SK-N-SH (cell line): ENCODE measurements around the gene SLC5A4. TPM values are rescaled to one million over a fixed set of nuclear protein-coding genes. Genes with fewer than 3 reads are reported as not detected.
A peak's percentile ranks its signal among the peaks of the same experiment; 100 is the strongest.

Experiments used
- CTCF ChIA-PET: fragments of 300-600, 350-600 bp; formaldehyde crosslinking; extraction: SDS; loops from one replicate; lab custom pipeline; 2021; lab: Yijun Ruan, JAX
- POLR2A ChIA-PET: fragments of 350-600 bp; sonication (Branson Sonifier 250); formaldehyde crosslinking; extraction: SDS; loops from one replicate; lab custom pipeline; 2020; ENCODE audit warnings: antibody characterized with exemption, inconsistent platforms; lab: Yijun Ruan, JAX
- DNase-seq: peaks from one replicate; pipeline ENCODE4 v3.0.0; 2012
- H2AFZ ChIP-seq: fragments of 200-600 bp; sonication (generic); 2 replicates; pipeline ENCODE4 v1.8.1; 2016; ENCODE audit warnings: antibody characterized with exemption, mild to moderate bottlenecking, low read depth
- H3F3A ChIP-seq: fragments of 200-600 bp; sonication (generic); replicated peaks from 2 replicates; pipeline ENCODE3; 2016; ENCODE audit warnings: antibody characterized with exemption, mild to moderate bottlenecking; ENCODE audit not compliant: insufficient read depth
- H3K27ac ChIP-seq, 2 experiments: fragments of 200-500 bp in 1 of 2; fragments of 200-600 bp in 1 of 2; sonication (Bioruptor generic) in 1 of 2; sonication (generic), shearing (Covaris generic) in 1 of 2; 2 replicates each; pipeline versions ENCODE4 v1.5.1 to v1.6.1; 2014 to 2016; ENCODE audit warnings: low read depth in 2 of 2, inconsistent platforms in 1 of 2, low read length in 1 of 2, mild to moderate bottlenecking in 1 of 2, mixed read lengths in 1 of 2
- H3K27me3 ChIP-seq: fragments of 200-600 bp; sonication (generic), shearing (Covaris generic); 2 replicates; pipeline ENCODE4 v1.6.1; 2016; ENCODE audit warnings: mixed run types; ENCODE audit not compliant: insufficient read depth
- H3K36me3 ChIP-seq, 2 experiments: fragments of 200-500 bp in 1 of 2; fragments of 200-600 bp in 1 of 2; sonication (Bioruptor generic) in 1 of 2; sonication (generic) in 1 of 2; replicated peaks in 1 of 2; 2 replicates each; pipeline versions ENCODE3 to v1.5.1; 2014 to 2016; ENCODE audit warnings: low read length in 1 of 2, mild to moderate bottlenecking in 1 of 2; ENCODE audit not compliant: insufficient read depth in 2 of 2, control insufficient read depth in 1 of 2
- H3K4me1 ChIP-seq, 2 experiments: fragments of 200-500 bp in 1 of 2; fragments of 200-600 bp in 1 of 2; sonication (Bioruptor generic) in 1 of 2; sonication (generic), shearing (Covaris generic) in 1 of 2; 2 replicates each; pipeline versions ENCODE4 v1.5.1 to v1.6.1; 2014 to 2016; ENCODE audit warnings: low read depth in 1 of 2, low read length in 1 of 2, mixed run types in 1 of 2; ENCODE audit not compliant: insufficient read depth in 2 of 2, control insufficient read depth in 1 of 2
- H3K4me2 ChIP-seq: fragments of 200-600 bp; sonication (generic), shearing (Covaris generic); 2 replicates; pipeline ENCODE4 v1.6.1; 2017; ENCODE audit warnings: mixed run types
- H3K4me3 ChIP-seq, 2 experiments: fragments of 200-500 bp in 1 of 2; fragments of 200-600 bp in 1 of 2; sonication (Bioruptor generic) in 1 of 2; sonication (generic), shearing (Covaris generic) in 1 of 2; 2 replicates each; pipeline versions ENCODE4 v1.5.1 to v1.8.1; 2014 to 2016; ENCODE audit warnings: low read depth in 2 of 2, inconsistent platforms in 1 of 2, low read length in 1 of 2, mild to moderate bottlenecking in 1 of 2, mixed read lengths in 1 of 2, moderate library complexity in 1 of 2
- H3K79me2 ChIP-seq: fragments of 200-600 bp; sonication (generic); 2 replicates; pipeline ENCODE4 v1.8.1; 2017; ENCODE audit warnings: mild to moderate bottlenecking; ENCODE audit not compliant: insufficient read depth
- H3K9ac ChIP-seq: fragments of 200-600 bp; sonication (generic); 2 replicates; pipeline ENCODE4 v1.6.1; 2017; ENCODE audit warnings: mixed run types
- H3K9me2 ChIP-seq: fragments of 200-600 bp; sonication (generic); 2 replicates; pipeline ENCODE4 v1.6.1; 2017; ENCODE audit warnings: mixed run types
- H3K9me3 ChIP-seq: fragments of 200-600 bp; sonication (generic); 2 replicates; pipeline ENCODE4 v1.6.1; 2017; ENCODE audit warnings: mixed run types, mild to moderate bottlenecking, moderate library complexity
- H4K20me1 ChIP-seq: fragments of 200-600 bp; sonication (generic); 2 replicates; pipeline ENCODE4 v1.6.1; 2017; ENCODE audit warnings: mild to moderate bottlenecking, mixed run types; ENCODE audit not compliant: insufficient read depth
- EZH2phosphoT487 ChIP-seq: fragments of 200-600 bp; sonication (generic); IDR thresholded peaks from 2 replicates; pipeline ENCODE4 v1.6.1; 2017; ENCODE audit warnings: low read depth, mixed run types, mild to moderate bottlenecking, antibody characterized with exemption, moderate library complexity, borderline replicate concordance
- FOSL2 ChIP-seq: IDR thresholded peaks from 2 replicates; pipeline ENCODE4 v1.4.0; 2012; ENCODE audit warnings: low read depth, mild to moderate bottlenecking, moderate library complexity, borderline replicate concordance
- GABPA ChIP-seq: IDR thresholded peaks from 2 replicates; pipeline ENCODE4 v1.4.0; 2012; ENCODE audit warnings: low read depth, mild to moderate bottlenecking
- JUND ChIP-seq: IDR thresholded peaks from 2 replicates; pipeline ENCODE4 v1.4.0; 2012
- MEF2A ChIP-seq: IDR thresholded peaks from 2 replicates; pipeline ENCODE4 v1.4.0; 2012; ENCODE audit warnings: low read depth, borderline replicate concordance
- MXI1 ChIP-seq: IDR thresholded peaks from 2 replicates; pipeline ENCODE4 v1.6.1; 2012; ENCODE audit warnings: mild to moderate bottlenecking, low read depth, low read length, improper control_type of control experiment
- NFIC ChIP-seq: IDR thresholded peaks from 2 replicates; pipeline ENCODE4 v1.4.0; 2012; ENCODE audit warnings: borderline replicate concordance
- NRF1 ChIP-seq: IDR thresholded peaks from 2 replicates; pipeline ENCODE4 v1.6.1; 2012; ENCODE audit warnings: low read depth, mild to moderate bottlenecking, low read length
- RFX5 ChIP-seq: IDR thresholded peaks from 2 replicates; pipeline ENCODE4 v1.6.1; 2012; ENCODE audit warnings: mild to moderate bottlenecking, improper control_type of control experiment, low read length
- RXRA ChIP-seq: IDR thresholded peaks from 2 replicates; pipeline ENCODE4 v1.4.0; 2012; ENCODE audit warnings: low read depth, mild to moderate bottlenecking, borderline replicate concordance
- TCF12 ChIP-seq: IDR thresholded peaks from 2 replicates; pipeline ENCODE4 v1.4.0; 2012
- TEAD4 ChIP-seq: IDR thresholded peaks from 2 replicates; pipeline ENCODE4 v1.4.0; 2012; ENCODE audit warnings: mild to moderate bottlenecking, borderline replicate concordance; ENCODE audit not compliant: insufficient read depth
- YY1 ChIP-seq: IDR thresholded peaks from 2 replicates; pipeline ENCODE4 v1.4.0; 2012; ENCODE audit warnings: low read depth, mild to moderate bottlenecking
- WGBS: methylation state at CpG from one replicate; pipeline ENCODE4 v1.1.6; 2017; ENCODE audit warnings: low lambda C conversion rate; 5-methylcytosine and 5-hydroxymethylcytosine counted together
- polyA plus RNA-seq, 3 experiments: library from polyadenylated mRNA; depleted of rRNA; stranded (reverse); fragments of >200 nt; gene quantifications; 2 replicates each; pipeline ENCODE4 v1.2.3, GENCODE V29; 2012
- TF ChIP-seq, protein P1 (sequence below): IDR thresholded peaks from 2 replicates; pipeline ENCODE4 v1.6.1; 2012; ENCODE audit warnings: mild to moderate bottlenecking, low read depth, low read length, moderate library complexity
- TF ChIP-seq, protein P2 (sequence below): IDR thresholded peaks from 2 replicates; pipeline ENCODE4; 2012
- TF ChIP-seq, protein P3 (sequence below): IDR thresholded peaks from 2 replicates; pipeline ENCODE4 v1.4.0; 2012; ENCODE audit warnings: low read depth, borderline replicate concordance
- TF ChIP-seq, protein P4 (sequence below): fragments of 150-350 bp; IDR thresholded peaks from 2 replicates; pipeline ENCODE4 v1.6.1; 2016; ENCODE audit warnings: mild to moderate bottlenecking, low read depth, low read length

Gene SLC5A4
- polyA plus RNA-seq, 1 of the 3 experiments (the other 2 are of a cell fraction): 0.15 TPM

DNA sequence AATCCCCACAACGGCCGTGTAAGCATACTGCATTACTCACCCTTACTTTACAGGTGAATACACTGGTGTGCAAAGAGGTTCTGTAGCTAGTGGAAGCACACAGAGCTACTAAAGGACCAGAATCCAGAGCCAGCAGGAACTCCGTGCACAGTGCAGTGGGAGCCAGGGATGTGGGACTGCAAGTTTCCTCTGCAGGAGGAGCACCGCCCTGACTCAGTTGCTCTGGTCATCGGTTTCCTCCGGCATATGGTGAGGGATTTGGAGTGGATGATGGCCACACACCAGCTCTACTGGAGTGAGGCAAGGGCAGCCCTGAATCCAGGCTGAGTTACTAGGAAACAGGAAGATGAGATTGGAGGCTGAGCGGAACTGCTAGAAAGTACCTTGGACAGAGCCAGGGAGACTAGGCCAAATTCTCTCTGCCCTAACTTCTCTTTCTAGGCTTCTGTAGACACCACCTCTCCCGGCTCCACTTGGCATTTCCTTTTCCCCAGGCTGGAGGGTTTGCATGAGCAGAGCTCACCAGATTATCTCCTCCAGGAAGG lies 77.9 kb downstream of the SLC5A4 start:
- Histone ChIP-seq H2AFZ (no peak overlapping the region), H3F3A (no peaks in the 10 kb centered on the region), H3K27me3 (peaks cover 12% of the 10 kb centered on the region; the same call in 1 of the 2 replicates)
- 62% methylated on average over 5 of the region's 8 CpGs for WGBS
- TF ChIP-seq FOSL2 (no peak), GABPA (no peak), JUND (no peak), NFIC (no peak), TEAD4 (no peak), YY1 (no peak), RFX5 (no peak)
- TF ChIP-seq, protein P1, sequence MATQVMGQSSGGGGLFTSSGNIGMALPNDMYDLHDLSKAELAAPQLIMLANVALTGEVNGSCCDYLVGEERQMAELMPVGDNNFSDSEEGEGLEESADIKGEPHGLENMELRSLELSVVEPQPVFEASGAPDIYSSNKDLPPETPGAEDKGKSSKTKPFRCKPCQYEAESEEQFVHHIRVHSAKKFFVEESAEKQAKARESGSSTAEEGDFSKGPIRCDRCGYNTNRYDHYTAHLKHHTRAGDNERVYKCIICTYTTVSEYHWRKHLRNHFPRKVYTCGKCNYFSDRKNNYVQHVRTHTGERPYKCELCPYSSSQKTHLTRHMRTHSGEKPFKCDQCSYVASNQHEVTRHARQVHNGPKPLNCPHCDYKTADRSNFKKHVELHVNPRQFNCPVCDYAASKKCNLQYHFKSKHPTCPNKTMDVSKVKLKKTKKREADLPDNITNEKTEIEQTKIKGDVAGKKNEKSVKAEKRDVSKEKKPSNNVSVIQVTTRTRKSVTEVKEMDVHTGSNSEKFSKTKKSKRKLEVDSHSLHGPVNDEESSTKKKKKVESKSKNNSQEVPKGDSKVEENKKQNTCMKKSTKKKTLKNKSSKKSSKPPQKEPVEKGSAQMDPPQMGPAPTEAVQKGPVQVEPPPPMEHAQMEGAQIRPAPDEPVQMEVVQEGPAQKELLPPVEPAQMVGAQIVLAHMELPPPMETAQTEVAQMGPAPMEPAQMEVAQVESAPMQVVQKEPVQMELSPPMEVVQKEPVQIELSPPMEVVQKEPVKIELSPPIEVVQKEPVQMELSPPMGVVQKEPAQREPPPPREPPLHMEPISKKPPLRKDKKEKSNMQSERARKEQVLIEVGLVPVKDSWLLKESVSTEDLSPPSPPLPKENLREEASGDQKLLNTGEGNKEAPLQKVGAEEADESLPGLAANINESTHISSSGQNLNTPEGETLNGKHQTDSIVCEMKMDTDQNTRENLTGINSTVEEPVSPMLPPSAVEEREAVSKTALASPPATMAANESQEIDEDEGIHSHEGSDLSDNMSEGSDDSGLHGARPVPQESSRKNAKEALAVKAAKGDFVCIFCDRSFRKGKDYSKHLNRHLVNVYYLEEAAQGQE: peak; percentile 90
- TF ChIP-seq, protein P2, sequence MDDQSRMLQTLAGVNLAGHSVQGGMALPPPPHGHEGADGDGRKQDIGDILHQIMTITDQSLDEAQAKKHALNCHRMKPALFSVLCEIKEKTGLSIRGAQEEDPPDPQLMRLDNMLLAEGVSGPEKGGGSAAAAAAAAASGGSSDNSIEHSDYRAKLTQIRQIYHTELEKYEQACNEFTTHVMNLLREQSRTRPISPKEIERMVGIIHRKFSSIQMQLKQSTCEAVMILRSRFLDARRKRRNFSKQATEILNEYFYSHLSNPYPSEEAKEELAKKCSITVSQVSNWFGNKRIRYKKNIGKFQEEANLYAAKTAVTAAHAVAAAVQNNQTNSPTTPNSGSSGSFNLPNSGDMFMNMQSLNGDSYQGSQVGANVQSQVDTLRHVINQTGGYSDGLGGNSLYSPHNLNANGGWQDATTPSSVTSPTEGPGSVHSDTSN: no peak
- TF ChIP-seq, all 33 proteins: peak for 1
- H3K9ac ChIP-seq: no peak overlapping the region
- H3K27ac ChIP-seq: no peak overlapping the region
- no peaks in the 10 kb centered on the region for H4K20me1 ChIP-seq
- H3K4me3 ChIP-seq: no peak overlapping the region
- H3K9me3 ChIP-seq: no peaks in the 10 kb centered on the region
- H3K9me2 ChIP-seq: no peaks in the 10 kb centered on the region
- ChIA-PET CTCF (interaction anchor here (1.0 kb wide), 1 partner anchor 25 kb away, joined by 6 read pairs; no protein-coding TSS in a partner anchor), POLR2A (no interaction called here)
- peaks cover 0 to 3% of the 10 kb centered on the region in 2 experiments; a peak in 1 of 4 replicates for H3K4me1 ChIP-seq
- no peak overlapping the region for H3K4me2 ChIP-seq
- no peaks in the 10 kb centered on the region for H3K79me2 ChIP-seq
- no peaks in the 10 kb centered on the region for H3K36me3 ChIP-seq
- no peak for DNase-seq

DNA sequence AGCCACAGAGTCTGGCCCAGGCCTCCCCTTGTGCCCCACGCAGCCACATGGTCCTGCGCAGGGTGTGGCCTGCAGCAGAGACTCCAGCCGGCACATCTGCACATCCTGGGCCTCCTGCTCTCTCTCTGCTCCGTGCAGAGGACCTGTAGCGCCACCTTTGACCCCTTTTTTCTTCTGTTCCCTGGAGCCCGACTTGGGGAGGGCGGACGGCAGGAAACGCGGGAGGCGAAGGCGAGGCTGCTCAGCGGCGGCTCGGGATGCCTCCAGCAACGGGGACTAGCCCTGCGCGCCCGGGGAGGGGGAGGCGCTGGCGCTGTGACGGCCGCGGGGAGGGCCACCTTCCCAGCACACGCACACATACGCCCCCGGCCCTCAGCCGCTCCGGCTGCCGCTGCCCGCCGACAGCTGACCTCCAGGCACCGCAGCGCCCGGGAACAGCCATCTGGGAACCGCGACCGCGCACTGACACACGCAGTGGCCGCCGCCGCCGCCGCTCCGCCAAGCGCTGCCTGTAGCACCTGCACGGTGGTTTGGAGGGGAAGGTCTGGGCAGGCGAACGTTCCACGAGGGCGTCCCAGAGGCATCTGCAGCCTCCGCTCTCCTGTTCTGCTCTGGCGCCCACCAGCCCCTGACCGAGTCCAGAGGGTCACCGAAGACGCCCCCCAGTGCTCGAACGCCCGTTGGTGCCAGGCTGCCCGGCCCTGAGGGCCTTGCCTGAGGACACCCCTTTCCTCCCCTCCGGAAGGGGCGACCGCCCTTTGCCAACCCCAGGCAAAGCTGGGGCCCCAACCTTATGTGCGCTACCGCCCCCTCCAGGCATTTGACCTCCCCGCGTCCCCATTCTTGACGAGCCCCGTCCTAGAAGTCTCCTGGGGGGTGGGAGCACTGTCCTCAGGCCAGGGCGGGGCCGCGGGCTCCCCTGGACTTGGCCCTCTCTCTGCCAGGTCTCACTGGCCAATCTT lies 79.2 kb downstream of the SLC5A4 start:
- no peaks in the 10 kb centered on the region for H3F3A ChIP-seq
- 30% methylated on average over 31 of the region's 73 CpGs for WGBS
- H3K27ac ChIP-seq: no peak overlapping the region
- no peaks in the 10 kb centered on the region for H3K79me2 ChIP-seq
- no peak overlapping the region for H3K4me2 ChIP-seq
- peaks cover 0 to 3% of the 10 kb centered on the region in 2 experiments; a peak in 1 of 4 replicates for H3K4me1 ChIP-seq
- POLR2A ChIA-PET: no interaction called here
- peak; percentile 62 for DNase-seq
- H3K36me3 ChIP-seq: no peaks in the 10 kb centered on the region
- H3K9me2 ChIP-seq: no peaks in the 10 kb centered on the region
- no peak overlapping the region for H2AFZ ChIP-seq
- H3K9ac ChIP-seq: no peak overlapping the region
- no peaks in the 10 kb centered on the region for H3K9me3 ChIP-seq
- H3K4me3 ChIP-seq: peak overlapping the region in 1 of 2 experiments; percentile 22; a peak in 1 of 4 replicates
- peaks cover 12% of the 10 kb centered on the region; the same call in 1 of the 2 replicates for H3K27me3 ChIP-seq
- H4K20me1 ChIP-seq: no peaks in the 10 kb centered on the region
- CTCF ChIA-PET: interaction anchor here (0.6 kb wide), 1 partner anchor 89 kb away, joined by 3 read pairs; no protein-coding TSS in a partner anchor
- no peak for TF ChIP-seq RFX5
- TF ChIP-seq MXI1: no peak
- TF ChIP-seq NRF1: no peak
- TF ChIP-seq TCF12: no peak
- no peak for TF ChIP-seq MEF2A
- TF ChIP-seq, protein P3, sequence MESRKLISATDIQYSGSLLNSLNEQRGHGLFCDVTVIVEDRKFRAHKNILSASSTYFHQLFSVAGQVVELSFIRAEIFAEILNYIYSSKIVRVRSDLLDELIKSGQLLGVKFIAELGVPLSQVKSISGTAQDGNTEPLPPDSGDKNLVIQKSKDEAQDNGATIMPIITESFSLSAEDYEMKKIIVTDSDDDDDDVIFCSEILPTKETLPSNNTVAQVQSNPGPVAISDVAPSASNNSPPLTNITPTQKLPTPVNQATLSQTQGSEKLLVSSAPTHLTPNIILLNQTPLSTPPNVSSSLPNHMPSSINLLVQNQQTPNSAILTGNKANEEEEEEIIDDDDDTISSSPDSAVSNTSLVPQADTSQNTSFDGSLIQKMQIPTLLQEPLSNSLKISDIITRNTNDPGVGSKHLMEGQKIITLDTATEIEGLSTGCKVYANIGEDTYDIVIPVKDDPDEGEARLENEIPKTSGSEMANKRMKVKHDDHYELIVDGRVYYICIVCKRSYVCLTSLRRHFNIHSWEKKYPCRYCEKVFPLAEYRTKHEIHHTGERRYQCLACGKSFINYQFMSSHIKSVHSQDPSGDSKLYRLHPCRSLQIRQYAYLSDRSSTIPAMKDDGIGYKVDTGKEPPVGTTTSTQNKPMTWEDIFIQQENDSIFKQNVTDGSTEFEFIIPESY: no peak
- TF ChIP-seq EZH2phosphoT487: no peak
- TF ChIP-seq, protein P4, sequence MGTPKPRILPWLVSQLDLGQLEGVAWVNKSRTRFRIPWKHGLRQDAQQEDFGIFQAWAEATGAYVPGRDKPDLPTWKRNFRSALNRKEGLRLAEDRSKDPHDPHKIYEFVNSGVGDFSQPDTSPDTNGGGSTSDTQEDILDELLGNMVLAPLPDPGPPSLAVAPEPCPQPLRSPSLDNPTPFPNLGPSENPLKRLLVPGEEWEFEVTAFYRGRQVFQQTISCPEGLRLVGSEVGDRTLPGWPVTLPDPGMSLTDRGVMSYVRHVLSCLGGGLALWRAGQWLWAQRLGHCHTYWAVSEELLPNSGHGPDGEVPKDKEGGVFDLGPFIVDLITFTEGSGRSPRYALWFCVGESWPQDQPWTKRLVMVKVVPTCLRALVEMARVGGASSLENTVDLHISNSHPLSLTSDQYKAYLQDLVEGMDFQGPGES: no peak
- TF ChIP-seq RXRA: no peak
